Smooth muscle cell (in vitro differentiated cells): ENCODE measurements around the gene TTC16. TPM values are rescaled to one million over a fixed set of nuclear protein-coding genes. Genes with fewer than 3 reads are reported as not detected.

Experiments
- DNase-seq: peaks from one replicate; lab custom pipeline; 2025; ENCODE audit not compliant: unreplicated experiment; lab: John Stamatoyannopoulos, UW
- H2AFZ ChIP-seq: fragments of 200-600 bp; sonication (generic); 2 replicates; pipeline ENCODE4 v1.6.0; 2016; ENCODE audit warnings: antibody characterized with exemption, low read depth, mild to moderate bottlenecking
- H3F3A ChIP-seq: fragments of 200-600 bp; sonication (generic); 2 replicates; pipeline ENCODE4 v1.6.0; 2017; ENCODE audit warnings: antibody characterized with exemption, low read depth
- H3K27ac ChIP-seq: fragments of 200-600 bp; sonication (generic); 2 replicates; pipeline ENCODE4 v1.5.1; 2016; ENCODE audit warnings: low read depth, mild to moderate bottlenecking
- H3K27me3 ChIP-seq: fragments of 200-600 bp; sonication (generic); 2 replicates; pipeline ENCODE4 v1.6.1; 2016; ENCODE audit warnings: low read depth, mild to moderate bottlenecking
- H3K36me3 ChIP-seq: fragments of 200-600 bp; sonication (generic); 2 replicates; pipeline ENCODE4 v1.5.1; 2016; ENCODE audit warnings: low read depth
- H3K4me1 ChIP-seq: fragments of 200-600 bp; sonication (generic); 2 replicates; pipeline ENCODE4 v1.5.1; 2016; ENCODE audit warnings: low read depth
- H3K4me2 ChIP-seq: fragments of 200-600 bp; sonication (generic); 2 replicates; pipeline ENCODE4 v1.6.0; 2016; ENCODE audit warnings: mild to moderate bottlenecking
- H3K4me3 ChIP-seq: fragments of 200-600 bp; sonication (generic); 2 replicates; pipeline ENCODE4 v1.5.1; 2016; ENCODE audit warnings: mild to moderate bottlenecking
- H3K79me2 ChIP-seq: fragments of 200-600 bp; sonication (generic); 2 replicates; pipeline ENCODE4 v1.6.0; 2016; ENCODE audit warnings: low read depth, mild to moderate bottlenecking
- H3K9ac ChIP-seq: fragments of 200-600 bp; sonication (generic); 2 replicates; pipeline ENCODE4 v1.6.0; 2016; ENCODE audit warnings: low read depth
- H3K9me3 ChIP-seq: fragments of 200-600 bp; sonication (generic); replicated peaks from 2 replicates; pipeline ENCODE4 v1.5.1; 2016; ENCODE audit warnings: low read depth
- H4K20me1 ChIP-seq: fragments of 200-600 bp; sonication (generic); 2 replicates; pipeline ENCODE4 v1.6.0; 2016; ENCODE audit warnings: low read depth
- WGBS: methylation state at CpG from one replicate; pipeline ENCODE4 v1.1.7; 2016; ENCODE audit warnings: low lambda C conversion rate; 5-methylcytosine and 5-hydroxymethylcytosine counted together
- polyA plus RNA-seq: library from polyadenylated mRNA; unstranded; fragments of >200 nt; fragmentation: Nextera tagmentation; extraction: Ambion mirVana; gene quantifications from 2 replicates; pipeline ENCODE4 v1.2.1, GENCODE V29; 2016
- total RNA-seq: library from RNA; depleted of rRNA; stranded (reverse); fragments of >200 nt; gene quantifications from 2 replicates; pipeline ENCODE4 v1.2.3, GENCODE V29; 2014
- TF ChIP-seq, protein P1 (sequence below): fragments of 200-600 bp; sonication (generic); IDR thresholded peaks from 2 replicates; pipeline ENCODE4 v1.5.1; 2017; ENCODE audit warnings: borderline replicate concordance, mild to moderate bottlenecking, antibody characterized with exemption; ENCODE audit not compliant: insufficient read depth, poor library complexity, severe bottlenecking

TTC16 gene
- total and polyA plus RNA-seq, 2 experiments from 2014 or later, result 0.22 TPM; not detected in 1

GRCh38 chr9:127753622-127754021 lies 37.7 kb downstream of the TTC16 start:
- no peak overlapping the region for H3K4me2 ChIP-seq
- TF ChIP-seq, protein P1, sequence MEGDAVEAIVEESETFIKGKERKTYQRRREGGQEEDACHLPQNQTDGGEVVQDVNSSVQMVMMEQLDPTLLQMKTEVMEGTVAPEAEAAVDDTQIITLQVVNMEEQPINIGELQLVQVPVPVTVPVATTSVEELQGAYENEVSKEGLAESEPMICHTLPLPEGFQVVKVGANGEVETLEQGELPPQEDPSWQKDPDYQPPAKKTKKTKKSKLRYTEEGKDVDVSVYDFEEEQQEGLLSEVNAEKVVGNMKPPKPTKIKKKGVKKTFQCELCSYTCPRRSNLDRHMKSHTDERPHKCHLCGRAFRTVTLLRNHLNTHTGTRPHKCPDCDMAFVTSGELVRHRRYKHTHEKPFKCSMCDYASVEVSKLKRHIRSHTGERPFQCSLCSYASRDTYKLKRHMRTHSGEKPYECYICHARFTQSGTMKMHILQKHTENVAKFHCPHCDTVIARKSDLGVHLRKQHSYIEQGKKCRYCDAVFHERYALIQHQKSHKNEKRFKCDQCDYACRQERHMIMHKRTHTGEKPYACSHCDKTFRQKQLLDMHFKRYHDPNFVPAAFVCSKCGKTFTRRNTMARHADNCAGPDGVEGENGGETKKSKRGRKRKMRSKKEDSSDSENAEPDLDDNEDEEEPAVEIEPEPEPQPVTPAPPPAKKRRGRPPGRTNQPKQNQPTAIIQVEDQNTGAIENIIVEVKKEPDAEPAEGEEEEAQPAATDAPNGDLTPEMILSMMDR, result no peak
- H3K36me3 ChIP-seq, result no peaks in the 10 kb centered on the region
- DNase-seq, result no peak
- H3K4me1 ChIP-seq, result peaks cover 5% of the 10 kb centered on the region
- no peak overlapping the region for H2AFZ ChIP-seq
- no peaks in the 10 kb centered on the region for H3K9me3 ChIP-seq
- no peaks in the 10 kb centered on the region for H3K79me2 ChIP-seq
- WGBS, result 68% methylated on average over 8 of the region's 8 CpGs
- H3K27me3 ChIP-seq, result peaks cover 47% of the 10 kb centered on the region
- H3K9ac ChIP-seq, result no peak overlapping the region
- no peak overlapping the region for H3K4me3 ChIP-seq
- no peak overlapping the region for H3K27ac ChIP-seq
- H3F3A ChIP-seq, result no peaks in the 10 kb centered on the region
- H4K20me1 ChIP-seq, result no peaks in the 10 kb centered on the region

- no peak for DNase-seq
- Histone ChIP-seq H3K9me3 (no peaks in the 10 kb centered on the region), H3K79me2 (no peaks in the 10 kb centered on the region), H3K4me3 (no peak overlapping the region), H3K27me3 (peaks cover 47% of the 10 kb centered on the region), H3K4me1 (peaks cover 5% of the 10 kb centered on the region), H2AFZ (no peak overlapping the region), H3K9ac (no peak overlapping the region), H4K20me1 (no peaks in the 10 kb centered on the region), H3K36me3 (no peaks in the 10 kb centered on the region), H3K4me2 (peak overlapping the region; percentile 48), H3F3A (no peaks in the 10 kb centered on the region), H3K27ac (no peak overlapping the region)
- TF ChIP-seq, protein P1, result no peak
- WGBS, result 5% methylated on average over 54 of the region's 86 CpGs
Measured at GRCh38 chr9:127754099-127755060, 38.5 kb downstream of the TTC16 start.

GRCh38 chr9:127755061-127756060 lies 39.5 kb downstream of the TTC16 start:
- Histone ChIP-seq H3K4me2 (peak overlapping the region; percentile 48), H3K27me3 (peaks cover 47% of the 10 kb centered on the region), H3K36me3 (no peaks in the 10 kb centered on the region), H2AFZ (no peak overlapping the region), H3K9ac (no peak overlapping the region), H3K9me3 (no peaks in the 10 kb centered on the region), H3K27ac (no peak overlapping the region), H3F3A (no peaks in the 10 kb centered on the region), H3K4me1 (peaks cover 5% of the 10 kb centered on the region), H3K79me2 (no peaks in the 10 kb centered on the region), H3K4me3 (no peak overlapping the region), H4K20me1 (no peaks in the 10 kb centered on the region)
- TF ChIP-seq, protein P1, result no peak
- no peak for DNase-seq
- WGBS, result 22% methylated on average over 27 of the region's 61 CpGs
